ENCODE results near the gene SEPTIN2. TPM values are rescaled to one million over a fixed set of nuclear protein-coding genes. Genes with fewer than 3 reads are reported as not detected.
"Not testable (repeated sequence)": the region's sequence is repeated elsewhere in the genome, so short reads cannot be mapped to it uniquely, and the experiment has no call there.

SEPTIN2 gene
- total and polyA plus RNA-seq, 2 donors (not counting 3 experiments of a cell fraction or from before 2014, with no cell fraction given) = 427 to 512 TPM

DNA sequence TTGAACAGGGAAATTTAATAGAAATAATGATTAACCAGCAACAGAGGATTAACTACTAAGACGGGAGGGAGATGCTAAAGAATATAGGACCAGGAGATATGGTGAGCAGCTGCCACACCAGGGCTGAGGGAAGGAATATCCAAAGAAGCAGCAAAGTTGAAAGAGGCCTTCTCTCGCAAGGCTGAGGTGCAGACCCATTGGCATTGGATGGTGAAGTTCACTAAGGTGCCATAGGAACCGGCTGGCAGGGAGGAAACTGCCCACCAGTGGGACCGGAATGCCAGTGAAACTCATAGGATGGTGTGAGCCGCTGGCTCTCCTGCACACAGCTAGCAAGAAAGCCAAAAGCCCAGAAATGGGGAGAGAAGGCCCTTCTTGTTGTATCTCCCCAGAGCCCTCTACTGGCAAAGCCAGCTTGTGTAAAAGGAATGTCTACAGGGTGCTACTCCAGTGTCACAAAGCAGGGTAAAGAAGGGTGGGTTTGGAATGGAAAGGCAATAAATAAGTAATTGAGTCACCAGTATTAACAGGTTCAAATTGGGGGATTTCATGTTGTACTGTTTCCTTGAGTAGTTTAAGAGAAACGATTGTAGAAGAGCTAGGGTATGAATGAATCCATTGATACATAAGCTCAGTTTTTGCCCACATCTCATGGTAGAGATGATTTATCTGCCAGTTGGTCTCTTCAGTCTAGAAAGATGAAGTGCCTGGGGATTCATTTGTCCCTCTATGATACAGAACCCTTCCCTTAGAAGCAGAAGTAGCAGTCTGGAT, 76.4 kb downstream of the SEPTIN2 start:
- Histone ChIP-seq H3K4me2 (ENCODE audit: insufficient read depth, low read length) (no peak overlapping the region), H3K9me1 (replicated peaks; ENCODE audit: control insufficient read depth, extremely low read depth, insufficient read depth, low read length) (no peaks in the 10 kb centered on the region), H3K27me3 (ENCODE audit: control insufficient read depth in 2 of 2, insufficient read depth in 2 of 2, low read length in 2 of 2) (no peaks in the 10 kb centered on the region), H3K9me3 (replicated peaks; ENCODE audit: control insufficient read depth, insufficient read depth, low read length) (no peaks in the 10 kb centered on the region), H4K20me1 (replicated peaks; ENCODE audit: control insufficient read depth, extremely low read depth, insufficient read depth, low read length) (no peaks in the 10 kb centered on the region), H3K9ac (replicated peaks; ENCODE audit: extremely low read depth, insufficient read depth, low read length) (no peak overlapping the region), H2AFZ (ENCODE audit: low read depth, low read length) (no peak overlapping the region), H3K27ac (ENCODE audit: insufficient read depth, low read depth, low read length) (no peak overlapping the region), H3K79me2 (ENCODE audit: control insufficient read depth, insufficient read depth, low read length) (no peaks in the 10 kb centered on the region), H3K4me1 (ENCODE audit: control insufficient read depth, extremely low read depth, insufficient read depth, low read length) (no peaks in the 10 kb centered on the region), H3K4me3 (replicated peaks in 1 of 3; ENCODE audit: insufficient read depth in 1 of 3, low read depth in 1 of 3, low read length in 3 of 3) (no peak overlapping the region), H3K36me3 (ENCODE audit: control insufficient read depth in 2 of 2, extremely low read depth in 1 of 2, insufficient read depth in 2 of 2, low read length in 2 of 2) (no peaks in the 10 kb centered on the region)
- no TSS peak for BruUV-seq (replicated peaks)
- CTCF ChIA-PET = interaction anchor here (0.7 to 2.0 kb wide), 11 partner anchors 8 to 541 kb away, joined by 3 to 8 read pairs (median 6); partner anchors contain the start of gene FARP2
- dilution Hi-C loops (cut with MboI; ENCODE audit: extremely low pct_ligation_motif_present, low sequenced_read_pairs) (no loop called here), intact Hi-C loops (cut with micrococcal nuclease) (no loop called here)
- DNase-seq (ENCODE audit: low read depth, low spot score) (peak; percentile 31), FAIRE-seq (no peak)
- POLR2A ChIA-PET = no interaction called here
- TF ChIP-seq EZH2 (IDR thresholded peaks at IDR 0.05; ENCODE audit: borderline replicate concordance, low read depth, low read length, severe bottlenecking) = no peak
- peak; percentile 14 to 44 for TF ChIP-seq CTCF (IDR thresholded peaks at IDR 0.05; ENCODE audit: extremely low read depth in 1 of 2, insufficient read depth in 1 of 2, low read depth in 1 of 2, low read length in 2 of 2)

DNA sequence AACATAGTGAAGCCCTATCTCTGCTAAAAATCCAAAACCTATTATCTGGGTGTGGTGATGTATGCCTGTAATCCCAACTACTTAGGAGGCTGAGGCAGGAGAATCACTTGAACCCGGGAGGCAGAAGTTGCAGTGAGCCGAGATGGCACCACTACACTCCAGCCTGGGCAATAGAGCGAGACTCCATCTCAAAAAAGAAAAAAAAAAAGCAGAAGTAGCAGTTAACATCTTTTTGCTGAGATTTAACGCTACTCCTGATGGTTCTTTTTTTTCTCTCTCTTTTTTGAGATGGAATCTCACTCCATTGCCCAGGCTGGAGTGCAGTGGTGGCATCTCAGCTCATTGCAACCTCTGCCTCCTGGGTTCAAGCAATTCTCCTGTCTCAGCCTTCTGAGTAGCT, 77.0 kb downstream of the SEPTIN2 start:
- H3K4me2 ChIP-seq (ENCODE audit: insufficient read depth, low read length); H3K4me1 ChIP-seq (ENCODE audit: control insufficient read depth, extremely low read depth, insufficient read depth, low read length); H3K4me3 ChIP-seq (replicated peaks in 1 of 3; ENCODE audit: insufficient read depth in 1 of 3, low read depth in 1 of 3, low read length in 3 of 3); intact Hi-C loops (cut with micrococcal nuclease); H3K27me3 ChIP-seq (ENCODE audit: control insufficient read depth in 2 of 2, insufficient read depth in 2 of 2, low read length in 2 of 2); H3K27ac ChIP-seq (ENCODE audit: insufficient read depth, low read depth, low read length); BruUV-seq (replicated peaks); H3K9ac ChIP-seq (replicated peaks; ENCODE audit: extremely low read depth, insufficient read depth, low read length); POLR2A ChIA-PET; FAIRE-seq; dilution Hi-C loops (cut with MboI; ENCODE audit: extremely low pct_ligation_motif_present, low sequenced_read_pairs); H3K79me2 ChIP-seq (ENCODE audit: control insufficient read depth, insufficient read depth, low read length); DNase-seq (ENCODE audit: low read depth, low spot score); H3K9me3 ChIP-seq (replicated peaks; ENCODE audit: control insufficient read depth, insufficient read depth, low read length); H3K36me3 ChIP-seq (ENCODE audit: control insufficient read depth in 2 of 2, extremely low read depth in 1 of 2, insufficient read depth in 2 of 2, low read length in 2 of 2); H3K9me1 ChIP-seq (replicated peaks; ENCODE audit: control insufficient read depth, extremely low read depth, insufficient read depth, low read length); H4K20me1 ChIP-seq (replicated peaks; ENCODE audit: control insufficient read depth, extremely low read depth, insufficient read depth, low read length); H2AFZ ChIP-seq (ENCODE audit: low read depth, low read length): not testable (repeated sequence)
- CTCF ChIA-PET = interaction anchor here (0.7 to 1.7 kb wide), 8 partner anchors 9 to 541 kb away, joined by 3 to 8 read pairs (median 6); partner anchors contain the start of gene FARP2
